Anterior cingulate cortex (tissue), 58 donors: ENCODE measurements around the gene SLC20A1.
"Not testable (repeated sequence)": the region's sequence is repeated elsewhere in the genome, so short reads cannot be mapped to it uniquely, and the experiment has no call there.

ENCODE experiments used
- DNase-seq, 58 donors: peaks; one replicate each; lab custom pipeline; 2025; lab: John Stamatoyannopoulos, UW

The SLC20A1 gene, protein sequence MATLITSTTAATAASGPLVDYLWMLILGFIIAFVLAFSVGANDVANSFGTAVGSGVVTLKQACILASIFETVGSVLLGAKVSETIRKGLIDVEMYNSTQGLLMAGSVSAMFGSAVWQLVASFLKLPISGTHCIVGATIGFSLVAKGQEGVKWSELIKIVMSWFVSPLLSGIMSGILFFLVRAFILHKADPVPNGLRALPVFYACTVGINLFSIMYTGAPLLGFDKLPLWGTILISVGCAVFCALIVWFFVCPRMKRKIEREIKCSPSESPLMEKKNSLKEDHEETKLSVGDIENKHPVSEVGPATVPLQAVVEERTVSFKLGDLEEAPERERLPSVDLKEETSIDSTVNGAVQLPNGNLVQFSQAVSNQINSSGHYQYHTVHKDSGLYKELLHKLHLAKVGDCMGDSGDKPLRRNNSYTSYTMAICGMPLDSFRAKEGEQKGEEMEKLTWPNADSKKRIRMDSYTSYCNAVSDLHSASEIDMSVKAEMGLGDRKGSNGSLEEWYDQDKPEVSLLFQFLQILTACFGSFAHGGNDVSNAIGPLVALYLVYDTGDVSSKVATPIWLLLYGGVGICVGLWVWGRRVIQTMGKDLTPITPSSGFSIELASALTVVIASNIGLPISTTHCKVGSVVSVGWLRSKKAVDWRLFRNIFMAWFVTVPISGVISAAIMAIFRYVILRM

DNA sequence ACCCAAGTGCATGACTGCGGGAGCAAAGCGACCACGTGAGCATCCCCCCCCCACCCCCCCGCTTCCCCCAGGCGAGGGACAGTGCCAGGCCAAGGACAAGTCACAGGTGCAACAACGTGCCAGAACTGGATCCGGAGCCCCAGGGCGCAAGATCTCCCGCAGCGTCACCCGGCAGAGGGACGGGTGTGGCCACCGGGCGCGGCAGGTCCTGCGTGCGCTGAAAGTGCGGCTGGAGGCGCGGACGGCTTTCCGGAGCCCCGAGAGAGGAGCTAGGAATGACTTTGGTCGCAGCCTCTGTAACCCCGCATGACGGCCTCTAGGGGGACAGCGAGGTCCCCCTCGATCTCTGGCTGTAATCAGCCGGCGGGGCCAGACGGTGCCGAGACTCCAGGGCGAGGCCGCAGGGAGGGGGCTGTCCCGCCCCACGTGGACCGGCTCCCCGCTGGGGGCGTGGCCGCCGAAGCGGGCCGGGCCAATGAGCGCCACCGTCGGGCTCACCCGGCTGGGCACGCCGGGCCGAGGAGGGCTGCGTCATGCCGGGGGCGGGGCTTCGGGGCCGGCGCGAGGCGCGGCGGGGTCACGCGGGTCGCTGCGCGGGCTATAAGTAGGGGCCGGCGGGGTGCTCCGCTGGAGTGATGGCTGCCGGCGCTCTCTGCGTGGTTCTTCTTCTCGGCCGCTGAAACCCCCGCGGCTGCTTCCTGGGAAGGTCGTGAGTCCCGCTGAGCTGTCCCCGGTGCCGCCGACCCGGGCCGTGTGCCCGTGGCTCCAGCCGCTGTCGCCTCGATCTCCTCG is at the start of gene SLC20A1:
SLC20A1 (plus strand) TSS at position 630 of the 792 bp plus-strand sequence. CDS start 890 bp downstream, outside the sequence.
- DNase-seq, result peak; percentile 69 to 99 (median 96)

DNA sequence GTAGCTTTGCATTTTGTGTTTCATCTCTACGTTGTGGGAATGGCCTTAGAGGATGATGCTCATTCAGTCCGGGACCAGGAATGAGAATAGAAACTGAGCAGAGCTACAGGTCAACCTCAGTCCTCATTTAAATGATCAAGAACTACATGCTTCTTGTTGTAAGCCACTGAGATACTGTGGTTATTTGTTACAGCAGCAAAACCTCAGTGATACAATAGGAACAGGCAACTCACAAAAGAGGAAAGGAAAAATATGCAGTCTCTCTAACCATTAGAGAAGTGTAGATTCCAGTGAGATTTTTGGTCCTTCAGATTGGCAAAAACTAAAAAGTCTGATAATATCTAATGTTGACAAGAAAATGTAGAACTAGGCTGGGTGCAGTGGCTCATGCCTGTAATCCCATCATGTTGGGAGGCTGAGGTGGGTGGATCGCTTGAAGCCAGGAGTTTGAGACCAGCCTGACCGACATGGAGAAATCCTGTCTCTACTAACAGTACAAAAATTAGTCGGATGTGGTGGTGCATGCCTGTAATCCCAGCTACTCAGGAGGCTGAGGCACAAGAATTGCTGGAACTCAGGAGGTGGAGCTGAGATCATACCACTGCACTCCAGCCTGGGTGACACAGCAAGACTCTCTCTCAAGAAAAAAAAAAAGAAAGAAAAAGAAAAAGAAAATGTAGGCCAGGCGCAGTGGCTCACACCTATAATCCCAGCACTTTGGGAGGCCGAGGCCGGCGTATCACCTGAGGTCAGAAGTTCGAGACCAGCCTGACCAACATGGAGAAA is 48.0 kb upstream of the SLC20A1 start:
- no peak for DNase-seq

DNA sequence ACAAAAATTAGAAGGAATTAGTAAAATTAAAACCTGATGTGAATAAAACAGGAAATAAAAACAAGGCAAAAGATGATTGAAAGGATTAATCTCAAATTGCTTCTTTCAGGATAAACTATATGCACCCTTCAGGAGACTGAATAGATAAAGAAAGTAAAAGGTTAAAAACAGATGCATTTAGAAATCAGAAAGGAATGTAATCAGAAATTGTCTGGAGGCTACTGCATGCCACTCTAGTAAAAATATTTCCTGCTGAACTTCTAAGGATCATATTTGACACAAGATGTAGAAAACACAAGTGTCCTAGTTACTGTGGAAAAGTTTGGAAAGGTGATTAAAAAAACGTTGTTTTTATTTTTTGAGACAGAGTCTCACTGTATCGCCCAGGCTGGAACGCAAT is 45.1 kb upstream of the SLC20A1 start:
- no peak for DNase-seq

DNA sequence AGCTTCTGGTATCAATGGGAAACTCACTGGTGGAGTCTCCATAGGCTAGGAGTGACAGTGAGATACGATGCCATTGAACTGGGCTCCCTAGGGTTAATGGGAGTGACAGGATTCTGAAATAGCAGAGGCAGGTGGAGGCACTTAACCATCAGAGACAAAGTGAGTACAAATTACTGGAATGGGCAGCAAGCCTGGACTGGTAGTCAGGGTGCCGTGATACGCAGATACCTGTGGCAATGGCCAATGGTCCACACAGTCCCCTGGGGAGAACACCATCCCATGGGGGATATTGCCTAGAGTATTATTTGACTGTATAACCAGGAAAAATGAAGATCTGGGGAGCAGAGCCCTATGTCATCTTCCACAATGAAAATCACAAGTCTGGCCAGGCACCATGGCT is 44.0 kb upstream of the SLC20A1 start:
- DNase-seq, result no peak

DNA sequence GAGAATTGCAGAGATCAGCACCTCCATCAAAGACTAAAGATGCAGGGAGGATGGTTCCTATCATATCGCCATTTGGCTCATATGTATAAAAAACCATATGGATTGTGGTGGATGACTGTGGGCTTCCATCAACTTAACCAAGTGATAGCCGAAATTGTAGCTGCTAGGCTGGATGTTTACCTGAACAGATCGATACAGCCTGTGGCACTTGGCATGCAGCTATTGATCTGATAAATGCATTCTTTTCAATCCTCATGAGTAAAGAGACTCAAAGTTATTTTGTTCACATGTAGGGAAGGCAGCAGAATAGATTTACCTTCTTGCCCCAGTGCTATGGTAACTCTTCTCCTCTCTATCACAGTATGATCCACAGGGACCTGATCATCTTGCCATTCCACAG is 42.8 kb upstream of the SLC20A1 start:
- no peak for DNase-seq

DNA sequence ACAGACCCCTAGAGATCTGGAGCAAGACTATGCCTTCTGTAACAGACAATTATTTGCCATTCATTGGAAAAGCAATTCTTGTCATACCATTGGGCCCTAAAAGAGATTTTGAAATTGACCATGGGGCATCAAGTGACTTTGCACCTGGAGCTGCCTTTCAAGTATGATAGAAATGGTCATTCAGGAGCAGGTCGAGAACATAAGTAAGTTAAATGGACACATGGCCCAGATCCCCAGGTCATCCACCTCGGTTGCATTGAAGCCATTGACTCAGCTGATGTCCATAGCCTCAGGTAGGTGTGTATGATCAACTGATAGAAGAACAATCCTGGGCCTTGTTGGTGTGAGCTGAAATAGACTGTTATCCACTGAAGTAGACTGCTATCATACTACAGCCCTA is 42.0 kb upstream of the SLC20A1 start:
- DNase-seq, result no peak

DNA sequence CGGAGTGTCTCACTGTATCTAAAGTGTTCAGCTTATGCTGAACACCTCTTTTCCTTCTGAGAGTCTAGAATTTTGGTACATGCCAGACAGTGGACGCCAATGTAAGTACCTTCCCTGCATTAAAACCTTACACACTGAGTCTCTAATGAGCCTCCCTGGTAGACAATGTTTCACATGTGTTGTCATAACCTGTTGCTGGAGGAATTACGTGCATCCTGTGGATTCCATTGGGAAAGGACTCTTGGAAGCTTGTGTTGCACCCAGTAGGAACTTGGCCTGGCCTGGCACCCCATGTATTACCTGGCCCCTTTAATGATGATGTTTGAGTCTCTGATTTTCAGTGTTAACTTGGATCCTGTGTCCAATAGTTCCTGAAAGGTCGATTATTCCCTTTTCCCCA is 40.8 kb upstream of the SLC20A1 start:
- DNase-seq, result no peak

DNA sequence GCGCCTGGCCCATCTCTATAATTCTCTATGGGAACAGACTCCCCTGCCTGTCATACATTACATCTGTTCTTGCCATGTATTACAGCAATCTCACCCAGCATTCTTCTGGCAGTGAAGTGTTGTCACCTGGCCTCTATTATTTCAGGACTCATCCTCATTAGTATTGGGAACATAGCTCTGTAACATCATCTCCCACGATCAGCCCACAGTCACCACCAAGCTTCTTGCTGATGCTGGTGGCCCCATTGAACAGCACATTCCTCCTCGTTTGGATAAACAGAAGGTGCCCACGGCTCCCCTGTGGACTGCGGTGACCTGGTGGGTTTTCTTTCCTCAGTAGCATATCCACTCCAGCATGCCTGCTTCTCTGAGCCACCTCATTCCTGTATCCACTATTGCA is 39.8 kb upstream of the SLC20A1 start:
- no peak for DNase-seq

DNA sequence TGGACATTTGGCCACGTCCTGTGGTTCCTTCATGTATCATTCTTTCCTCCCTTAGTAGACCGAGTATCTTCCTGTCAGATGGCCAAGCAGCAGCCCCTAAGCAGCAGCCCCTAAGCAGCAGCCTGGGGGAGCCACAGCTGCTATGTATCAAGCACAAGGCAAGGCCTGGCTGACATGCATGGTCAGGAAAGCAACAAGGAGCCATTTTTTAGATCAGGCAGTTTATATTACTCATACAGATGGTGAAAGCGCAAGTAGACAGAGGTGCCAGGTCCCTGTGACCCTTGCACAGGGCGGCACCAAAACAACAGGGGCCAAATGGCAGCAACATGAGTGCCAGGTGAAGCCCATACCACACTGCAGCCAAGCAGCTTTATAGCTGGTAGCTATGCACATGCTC is 39.2 kb upstream of the SLC20A1 start:
- no peak for DNase-seq

DNA sequence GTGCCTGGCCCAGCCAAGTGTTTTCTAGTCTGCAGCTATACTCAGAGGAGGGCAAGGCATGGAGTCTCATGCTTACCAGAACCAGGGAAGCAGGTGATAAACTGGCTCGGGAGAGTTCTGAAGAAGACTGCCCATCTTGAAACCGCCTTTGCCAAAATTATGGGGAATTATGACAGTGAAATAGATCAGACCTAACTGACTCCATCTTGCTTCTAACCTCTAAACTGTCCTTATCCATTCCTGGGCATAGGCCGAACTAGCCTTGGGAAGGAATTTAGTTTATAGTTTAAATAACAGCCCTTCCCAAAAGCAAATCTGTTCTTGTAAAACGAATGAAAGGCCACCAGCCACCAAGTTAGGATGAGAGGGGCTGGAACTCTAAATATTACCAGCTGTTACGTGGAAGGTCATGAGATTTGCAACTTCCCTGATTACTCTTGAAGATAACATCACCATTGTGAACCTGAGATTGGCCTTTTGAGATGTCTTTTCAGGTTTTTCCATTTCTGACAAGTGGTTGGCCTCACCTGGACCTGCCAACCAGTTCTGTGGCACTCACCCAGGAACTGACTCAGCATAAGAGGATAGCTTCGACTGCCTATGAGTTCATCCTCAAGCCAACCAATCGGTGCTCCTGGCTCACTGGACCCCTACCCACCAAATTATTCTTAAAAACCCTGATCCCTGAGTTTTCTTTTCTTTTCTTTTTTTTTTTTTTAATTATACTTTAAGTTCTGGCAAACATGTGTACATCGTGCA is 37.9 kb upstream of the SLC20A1 start:
- no peak for DNase-seq

DNA sequence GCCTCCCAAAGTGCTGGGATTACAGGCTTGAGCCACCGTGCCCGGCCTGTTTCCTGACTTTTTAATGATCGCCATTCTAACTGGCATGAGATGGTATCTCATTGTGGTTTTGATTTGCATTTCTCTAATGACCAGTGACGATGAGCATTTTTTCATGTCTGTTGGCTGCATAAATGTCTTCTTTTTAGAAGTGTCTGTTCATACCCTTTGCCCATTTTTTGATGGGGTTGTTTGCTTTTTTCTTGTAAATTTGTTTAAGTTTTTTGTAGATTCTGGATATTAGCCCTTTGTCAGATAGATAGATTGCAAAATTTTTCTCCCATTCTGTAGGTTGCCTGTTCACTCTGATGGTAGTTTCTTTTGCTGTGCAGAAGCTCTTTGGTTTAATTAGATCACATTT is 36.4 kb upstream of the SLC20A1 start:
- not testable (repeated sequence) for DNase-seq

DNA sequence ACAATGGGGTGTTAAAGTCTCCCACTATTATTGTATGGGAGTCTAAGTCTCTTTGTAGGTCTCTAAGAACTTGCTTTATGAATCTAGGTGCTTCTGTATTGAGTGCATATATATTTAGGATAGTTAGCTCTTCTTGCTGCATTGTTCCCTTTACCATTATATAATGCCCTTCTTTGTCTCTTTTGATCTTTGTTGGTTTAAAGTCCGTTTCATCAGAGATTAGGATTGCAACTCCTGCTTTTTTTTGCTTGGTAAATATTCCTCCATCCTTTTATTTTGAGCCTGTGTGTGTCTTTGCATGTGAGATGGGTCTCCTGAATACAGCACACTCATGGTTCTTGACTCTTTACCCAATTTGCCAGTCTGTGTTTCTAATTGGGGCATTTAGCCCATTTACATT is 33.5 kb upstream of the SLC20A1 start:
- DNase-seq, result not testable (repeated sequence)

DNA sequence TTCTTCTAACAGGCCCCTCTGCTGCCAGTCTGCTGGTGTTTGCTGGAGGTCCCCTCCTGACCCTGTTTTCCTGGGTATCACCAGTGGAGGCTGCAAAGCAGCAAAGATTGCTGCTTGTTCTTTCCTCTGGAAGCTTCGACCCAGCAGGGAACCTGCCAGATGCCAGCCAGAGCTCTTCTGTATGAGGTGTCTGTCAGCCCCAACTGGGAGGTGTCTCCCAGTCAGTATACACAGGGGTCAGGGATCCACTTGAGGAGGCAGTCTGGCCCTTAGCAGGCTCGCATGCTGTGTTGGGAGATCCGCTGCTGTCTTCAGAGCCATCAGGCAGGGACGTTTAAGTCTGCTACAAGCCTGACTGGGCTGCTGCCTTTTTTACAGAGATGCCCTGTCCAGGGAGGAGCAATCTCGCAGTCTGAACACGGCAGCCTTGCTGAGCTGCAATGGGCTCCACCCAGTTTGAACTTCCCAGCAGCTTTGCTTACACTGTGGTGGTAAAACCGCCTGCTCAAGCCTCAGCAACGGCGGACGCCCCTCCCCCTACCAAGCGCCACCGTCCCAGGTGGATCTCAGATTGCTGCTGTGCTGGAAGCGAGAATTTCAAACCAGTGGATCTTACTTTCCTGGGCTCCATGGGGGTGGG is 31.4 kb upstream of the SLC20A1 start:
- no peak for DNase-seq

DNA sequence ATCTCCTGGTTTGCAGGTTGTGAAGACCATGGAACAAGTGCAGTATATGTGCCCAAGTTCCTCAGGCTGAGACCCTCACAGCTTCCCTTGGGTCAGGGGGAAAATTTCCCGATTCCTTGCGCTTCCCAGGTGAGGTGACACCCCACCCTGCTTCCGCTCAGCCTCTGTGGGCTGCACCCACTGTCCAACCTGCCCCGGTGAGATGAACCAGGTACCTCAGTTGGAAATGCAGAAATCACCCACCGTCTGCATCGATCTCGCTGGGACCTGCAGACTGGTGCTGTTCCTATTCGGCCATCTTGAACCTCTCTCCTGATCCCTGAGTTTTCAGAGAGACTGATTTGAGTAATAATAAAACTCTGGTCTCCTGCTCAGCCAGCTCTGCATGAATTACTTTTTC is 30.7 kb upstream of the SLC20A1 start:
- DNase-seq, result no peak

DNA sequence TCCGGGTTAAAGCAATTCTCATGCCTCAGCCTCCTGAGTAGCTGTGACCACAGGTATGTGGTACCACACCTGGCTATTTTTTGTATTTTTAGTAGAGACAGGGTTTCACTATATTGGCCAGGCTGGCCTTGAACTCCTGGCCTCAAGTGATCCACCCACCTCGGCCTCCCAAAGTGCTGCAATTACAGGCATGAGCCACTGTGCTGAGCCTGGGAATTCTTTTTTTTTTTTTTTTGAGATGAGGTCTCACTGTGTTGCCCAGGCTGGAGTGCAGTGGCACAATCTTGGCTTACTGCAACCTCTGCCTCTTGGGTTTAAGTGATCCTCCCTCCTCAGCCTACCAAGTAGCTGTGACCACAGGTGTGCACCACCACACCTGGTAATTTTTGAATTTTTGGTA is 29.9 kb upstream of the SLC20A1 start:
- DNase-seq, result not testable (repeated sequence)

DNA sequence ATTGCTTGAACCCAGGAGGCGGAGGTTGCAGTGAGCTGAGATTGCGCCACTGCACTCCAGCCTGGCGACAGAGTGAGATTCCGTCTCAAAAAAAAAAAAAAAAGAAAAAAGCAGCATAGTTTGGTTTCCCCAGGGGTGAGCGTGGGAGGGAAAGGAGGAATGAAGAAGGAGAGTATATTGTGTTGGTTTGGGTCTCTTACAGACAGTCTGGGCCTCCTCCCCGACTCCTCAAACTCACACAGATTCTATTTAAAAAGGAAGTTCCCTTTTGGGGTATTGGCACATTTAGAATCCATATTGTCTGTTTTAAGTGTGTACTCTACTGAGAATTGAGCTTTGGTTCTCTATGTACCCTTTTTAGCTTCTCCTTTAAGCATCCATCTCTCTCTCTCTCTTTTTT is 27.4 kb upstream of the SLC20A1 start:
- no peak for DNase-seq

DNA sequence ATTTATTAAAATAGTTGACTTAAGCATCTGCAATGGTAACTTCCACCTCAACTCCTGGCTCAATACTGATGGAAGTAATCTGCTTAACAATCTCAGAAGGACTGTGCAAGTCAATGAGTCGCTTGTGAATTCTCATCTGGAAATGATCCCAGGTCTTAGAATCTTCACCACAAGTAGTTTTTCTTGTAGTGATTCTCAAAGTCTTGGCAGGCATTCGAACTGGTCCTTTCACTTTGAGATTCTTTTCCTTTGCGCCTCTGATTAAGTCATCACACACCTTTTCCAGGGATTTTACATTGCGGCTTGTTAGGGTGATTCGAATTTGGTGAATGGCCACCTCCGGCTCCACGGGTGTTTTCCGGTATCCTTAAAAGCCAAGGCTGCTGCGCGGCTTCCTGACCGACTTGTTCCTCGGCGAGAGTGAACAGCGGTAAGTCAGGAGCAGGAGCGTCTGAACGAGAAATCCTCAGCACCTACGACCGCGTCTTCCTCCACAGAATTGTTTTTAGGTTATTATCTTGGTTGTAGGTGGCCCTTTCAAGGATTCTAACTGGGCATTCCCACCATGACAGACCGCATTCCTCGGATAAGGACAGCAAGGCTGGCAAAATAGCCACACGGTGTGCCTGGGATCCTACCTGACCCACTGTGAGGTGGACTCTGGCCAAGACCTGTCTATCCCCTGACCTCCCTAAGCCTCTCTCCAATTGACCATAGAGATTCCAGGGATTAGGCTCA is 23.8 kb upstream of the SLC20A1 start:
- DNase-seq, result no peak

DNA sequence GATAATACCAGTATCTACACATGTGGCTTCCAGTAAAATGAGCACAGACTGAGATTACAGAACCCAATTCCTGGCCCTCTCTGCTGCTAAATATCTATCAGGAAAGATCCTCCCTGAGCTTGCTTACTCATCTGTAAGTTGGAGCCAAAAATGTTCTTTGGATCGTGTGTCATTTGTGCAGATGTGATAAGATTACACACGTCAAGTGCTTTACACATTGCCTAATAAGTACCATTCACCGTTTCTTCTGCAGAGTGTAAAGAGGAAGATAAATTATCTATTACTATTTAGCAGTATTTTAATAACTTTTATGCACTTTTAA is 23.2 kb upstream of the SLC20A1 start:
- no peak for DNase-seq
